ENCODE measurements around the gene HTR2C. TPM values are rescaled to one million over a fixed set of nuclear protein-coding genes. Genes with fewer than 3 reads are reported as not detected.

Gene HTR2C
- total and polyA plus RNA-seq, 4 experiments from 2014 or later = not detected

Small RNAs within 50 kb of the gene (microRNA-seq; reads per million reads assigned to microRNA genes)
- gene MIR1264 (ENCODE audit: borderline microRNAs expressed, borderline number of aligned reads, borderline replicate concordance) (not detected), gene MIR1298 (ENCODE audit: borderline microRNAs expressed, borderline number of aligned reads, borderline replicate concordance) (not detected), gene MIR1911 (ENCODE audit: borderline microRNAs expressed, borderline number of aligned reads, borderline replicate concordance) (not detected), gene MIR1912 (ENCODE audit: borderline microRNAs expressed, borderline number of aligned reads, borderline replicate concordance) (not detected), gene MIR448 (ENCODE audit: borderline microRNAs expressed, borderline number of aligned reads, borderline replicate concordance) (not detected), gene MIR764 (ENCODE audit: borderline microRNAs expressed, borderline number of aligned reads, borderline replicate concordance) (not detected)

All from CD4-positive, alpha-beta memory T cell (primary cell).